ENCODE measurements around the gene HMGN4. TPM values are rescaled to one million over a fixed set of nuclear protein-coding genes. Genes with fewer than 3 reads are reported as not detected.

Gene HMGN4
- polyA plus RNA-seq, 1 of the 3 experiments (the other 2 are of a cell fraction) = 76.3 TPM

GRCh38 chr6:26516481-26517427 lies 21.4 kb upstream of the HMGN4 start:
- Histone ChIP-seq H3K27ac (ENCODE audit: low read depth in 2 of 2, low read length in 1 of 2) (no peak overlapping the region), H3K4me1 (ENCODE audit: control insufficient read depth in 1 of 2, insufficient read depth in 2 of 2, low read depth in 1 of 2, low read length in 1 of 2) (peaks cover 3 to 5% of the 10 kb centered on the region in 2 experiments; a peak in 2 of 4 replicates), H3F3A (replicated peaks; ENCODE audit: insufficient read depth) (peaks cover 7% of the 10 kb centered on the region), H3K27me3 (ENCODE audit: insufficient read depth) (no peaks in the 10 kb centered on the region), H3K79me2 (ENCODE audit: insufficient read depth) (no peaks in the 10 kb centered on the region), H3K9me3 (no peaks in the 10 kb centered on the region), H3K4me2 (no peak overlapping the region), H3K9me2 (no peaks in the 10 kb centered on the region), H2AFZ (ENCODE audit: low read depth) (no peak overlapping the region), H3K4me3 (ENCODE audit: low read depth in 2 of 2, low read length in 1 of 2) (no peak overlapping the region), H3K9ac (no peak overlapping the region), H4K20me1 (ENCODE audit: insufficient read depth) (no peaks in the 10 kb centered on the region), H3K36me3 (replicated peaks in 1 of 2; ENCODE audit: control insufficient read depth in 1 of 2, insufficient read depth in 2 of 2, low read length in 1 of 2) (no peaks in the 10 kb centered on the region)
- no peak for DNase-seq
- no peak for TF ChIP-seq USF1 (IDR thresholded peaks at IDR 0.05; ENCODE audit: borderline replicate concordance, low read depth)
- no peak for TF ChIP-seq SMC3 (IDR thresholded peaks at IDR 0.05; ENCODE audit: low read depth, low read length)
- no peak for TF ChIP-seq FOXJ3 (CRISPR knock-in tag; IDR thresholded peaks at IDR 0.05)
- CTCF ChIA-PET = no interaction called here
- 82% methylated on average over 9 of the region's 9 CpGs for WGBS (ENCODE audit: low lambda C conversion rate)
- POLR2A ChIA-PET = no interaction called here

GRCh38 chr6:26519359-26519758 lies 18.8 kb upstream of the HMGN4 start:
- 92% methylated on average over 2 of the region's 2 CpGs for WGBS (ENCODE audit: low lambda C conversion rate)
- Histone ChIP-seq H4K20me1 (ENCODE audit: insufficient read depth) (no peaks in the 10 kb centered on the region), H2AFZ (ENCODE audit: low read depth) (no peak overlapping the region), H3K79me2 (ENCODE audit: insufficient read depth) (no peaks in the 10 kb centered on the region), H3K9me2 (no peaks in the 10 kb centered on the region), H3K27me3 (ENCODE audit: insufficient read depth) (no peaks in the 10 kb centered on the region), H3K4me1 (ENCODE audit: control insufficient read depth in 1 of 2, insufficient read depth in 2 of 2, low read depth in 1 of 2, low read length in 1 of 2) (peaks cover 3 to 5% of the 10 kb centered on the region in 2 experiments; a peak in 2 of 4 replicates), H3K36me3 (replicated peaks in 1 of 2; ENCODE audit: control insufficient read depth in 1 of 2, insufficient read depth in 2 of 2, low read length in 1 of 2) (no peaks in the 10 kb centered on the region), H3K9ac (no peak overlapping the region), H3K27ac (ENCODE audit: low read depth in 2 of 2, low read length in 1 of 2) (no peak overlapping the region), H3F3A (replicated peaks; ENCODE audit: insufficient read depth) (peaks cover 12% of the 10 kb centered on the region), H3K4me2 (no peak overlapping the region), H3K4me3 (ENCODE audit: low read depth in 2 of 2, low read length in 1 of 2) (no peak overlapping the region), H3K9me3 (no peaks in the 10 kb centered on the region)
- ChIA-PET CTCF (interaction anchor here (1.0 to 2.0 kb wide), 3 partner anchors 11 to 178 kb away, joined by 3 to 10 read pairs (median 5); no protein-coding TSS in a partner anchor), POLR2A (no interaction called here)
- TF ChIP-seq EP300 (IDR thresholded peaks at IDR 0.05; ENCODE audit: borderline replicate concordance in 1 of 2, low read depth in 1 of 2, low read length in 1 of 2) (no peak), RFX5 (IDR thresholded peaks at IDR 0.05; ENCODE audit: low read length) (no peak), PBX3 (IDR thresholded peaks at IDR 0.05) (no peak), EZH2phosphoT487 (IDR thresholded peaks at IDR 0.05; ENCODE audit: borderline replicate concordance, low read depth) (no peak), MXI1 (IDR thresholded peaks at IDR 0.05; ENCODE audit: low read depth, low read length) (no peak), GABPA (IDR thresholded peaks at IDR 0.05; ENCODE audit: low read depth) (no peak), USF2 (IDR thresholded peaks at IDR 0.05; ENCODE audit: borderline replicate concordance, low read depth, low read length) (no peak), ZBTB33 (IDR thresholded peaks at IDR 0.05; ENCODE audit: borderline replicate concordance, low read depth) (no peak), GATA2 (CRISPR knock-in tag; IDR thresholded peaks at IDR 0.05) (no peak), RAD21 (IDR thresholded peaks at IDR 0.05; ENCODE audit: low read length) (no peak), POLR2AphosphoS5 (IDR thresholded peaks at IDR 0.05; ENCODE audit: low read depth, low read length) (no peak), RCOR1 (IDR thresholded peaks at IDR 0.05; ENCODE audit: low read length) (no peak), SMC3 (IDR thresholded peaks at IDR 0.05; ENCODE audit: low read depth, low read length) (no peak), NFIC (IDR thresholded peaks at IDR 0.05; ENCODE audit: borderline replicate concordance) (no peak), FOSL2 (IDR thresholded peaks at IDR 0.05; ENCODE audit: borderline replicate concordance, low read depth) (no peak), IRF3 (IDR thresholded peaks at IDR 0.05; ENCODE audit: low read depth, low read length) (no peak), NRF1 (IDR thresholded peaks at IDR 0.05; ENCODE audit: low read depth, low read length) (no peak), TAF1 (IDR thresholded peaks at IDR 0.05; ENCODE audit: borderline replicate concordance, low read depth, low read length) (no peak), ELF1 (IDR thresholded peaks at IDR 0.05) (no peak)
- DNase-seq = no peak

Measured in SK-N-SH (cell line).